Peyer's patch (tissue), 4 donors: ENCODE results near the gene SLC2A14.
"Not testable (repeated sequence)": the region's sequence is repeated elsewhere in the genome, so short reads cannot be mapped to it uniquely, and the experiment has no call there.

Experiments
- POLR2A ChIP-seq, 2 donors: fragments of 450-650 bp; IDR thresholded peaks; one replicate each; pipeline ENCODE4 v1.5.1; 2017; ENCODE audit warnings: antibody characterized with exemption in 2 of 2, mild to moderate bottlenecking in 2 of 2, moderate library complexity in 2 of 2
- TF ChIP-seq, protein P1 (sequence below), 6 experiments: fragments of 450-650 bp in 4 of 6; fragments of 200-600 bp in 2 of 6; sonication (generic) in 1 of 6; IDR thresholded peaks; one replicate each; pipeline ENCODE4 v1.5.1; 2017 to 2019; ENCODE audit warnings: antibody characterized with exemption in 6 of 6, mild to moderate bottlenecking in 3 of 6, moderate library complexity in 1 of 6

DNA sequence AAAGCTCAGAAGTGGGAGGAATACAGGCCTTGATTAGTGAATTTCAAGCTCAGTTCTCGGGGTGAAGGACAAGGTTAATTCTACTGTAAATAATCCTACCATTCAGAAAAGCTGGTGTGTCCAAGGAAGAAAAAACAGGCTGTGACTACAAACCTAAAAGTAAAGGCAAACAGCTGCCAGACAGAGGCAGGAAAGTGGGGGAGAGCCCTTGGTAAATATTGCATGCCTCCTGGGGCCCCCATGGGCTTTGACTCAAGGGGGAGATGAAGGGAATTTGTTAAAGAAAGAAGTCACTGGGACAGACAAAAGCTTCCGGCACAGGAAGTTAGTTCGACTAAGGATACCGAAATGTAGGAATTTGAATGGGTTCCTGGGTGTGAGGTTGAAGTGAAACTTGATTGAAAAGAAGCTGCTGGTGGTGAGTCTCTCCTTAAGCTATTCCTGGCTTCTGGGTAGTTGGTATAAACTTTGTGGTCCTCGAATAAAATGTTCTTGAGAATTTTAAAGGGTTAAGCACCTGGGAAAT is 32.9 kb upstream of the SLC2A14 start:
- TF ChIP-seq, protein P1, sequence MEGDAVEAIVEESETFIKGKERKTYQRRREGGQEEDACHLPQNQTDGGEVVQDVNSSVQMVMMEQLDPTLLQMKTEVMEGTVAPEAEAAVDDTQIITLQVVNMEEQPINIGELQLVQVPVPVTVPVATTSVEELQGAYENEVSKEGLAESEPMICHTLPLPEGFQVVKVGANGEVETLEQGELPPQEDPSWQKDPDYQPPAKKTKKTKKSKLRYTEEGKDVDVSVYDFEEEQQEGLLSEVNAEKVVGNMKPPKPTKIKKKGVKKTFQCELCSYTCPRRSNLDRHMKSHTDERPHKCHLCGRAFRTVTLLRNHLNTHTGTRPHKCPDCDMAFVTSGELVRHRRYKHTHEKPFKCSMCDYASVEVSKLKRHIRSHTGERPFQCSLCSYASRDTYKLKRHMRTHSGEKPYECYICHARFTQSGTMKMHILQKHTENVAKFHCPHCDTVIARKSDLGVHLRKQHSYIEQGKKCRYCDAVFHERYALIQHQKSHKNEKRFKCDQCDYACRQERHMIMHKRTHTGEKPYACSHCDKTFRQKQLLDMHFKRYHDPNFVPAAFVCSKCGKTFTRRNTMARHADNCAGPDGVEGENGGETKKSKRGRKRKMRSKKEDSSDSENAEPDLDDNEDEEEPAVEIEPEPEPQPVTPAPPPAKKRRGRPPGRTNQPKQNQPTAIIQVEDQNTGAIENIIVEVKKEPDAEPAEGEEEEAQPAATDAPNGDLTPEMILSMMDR (IDR thresholded peaks at IDR 0.05) = not testable (repeated sequence)
- not testable (repeated sequence) for TF ChIP-seq POLR2A (IDR thresholded peaks at IDR 0.05)
